SK-N-MC (cell line): ENCODE data around the gene TSGA10IP.

ENCODE experiments used
- DNase-seq: peaks from one replicate; pipeline ENCODE4 v3.0.0-alpha.2; 2011; ENCODE audit warnings: low read depth, low spot score
- H3K27ac ChIP-seq: fragments of 200-600 bp; sonication (generic); 2 replicates; pipeline ENCODE4 v1.5.1; 2016; ENCODE audit warnings: mixed run types
- H3K36me3 ChIP-seq: fragments of 200-600 bp; sonication (generic); 2 replicates; pipeline ENCODE4 v1.6.1; 2017; ENCODE audit warnings: antibody characterized with exemption, low read length, mixed read lengths; ENCODE audit not compliant: insufficient read depth
- H3K4me3 ChIP-seq: fragments of 200-600 bp; sonication (generic); 2 replicates; pipeline ENCODE4 v1.5.1; 2016
- H3K9ac ChIP-seq: fragments of 200-600 bp; sonication (generic); 2 replicates; pipeline ENCODE4 v1.8.0; 2017; ENCODE audit warnings: mixed run types, mixed read lengths; ENCODE audit not compliant: insufficient read length
- H3K9me3 ChIP-seq: fragments of 200-600 bp; sonication (generic); 2 replicates; pipeline ENCODE4 v1.6.1; 2017; ENCODE audit warnings: low read depth, mild to moderate bottlenecking, antibody characterized with exemption, low read length, moderate library complexity, mixed read lengths
- EZH2 ChIP-seq: fragments of 200-600 bp; sonication (generic); IDR thresholded peaks from one replicate; pipeline ENCODE4 v1.6.1; 2017; ENCODE audit warnings: antibody characterized with exemption
- FOXP2 ChIP-seq: optimal IDR thresholded peaks from 2 replicates; pipeline ENCODE3; 2011; ENCODE audit warnings: mild to moderate bottlenecking, moderate library complexity; ENCODE audit not compliant: insufficient read depth; ENCODE audit errors: extremely low read length, control extremely low read depth
- POLR2AphosphoS5 ChIP-seq: IDR thresholded peaks from 2 replicates; pipeline ENCODE4 v1.6.1; 2012; ENCODE audit warnings: mild to moderate bottlenecking, low read depth, low read length, borderline replicate concordance

Gene TSGA10IP

GRCh38 chr11:66008095-66008467 lies 62.8 kb downstream of the TSGA10IP start:
- no peak for DNase-seq
- Histone ChIP-seq H3K4me3 (no peak overlapping the region), H3K9ac (no peak overlapping the region), H3K27ac (no peak overlapping the region), H3K36me3 (peaks cover 17% of the 10 kb centered on the region), H3K9me3 (no peaks in the 10 kb centered on the region)
- no peak for TF ChIP-seq EZH2
- TF ChIP-seq FOXP2 = no peak
- no peak for TF ChIP-seq POLR2AphosphoS5

GRCh38 chr11:66008468-66009101 lies 63.3 kb downstream of the TSGA10IP start:
- Histone ChIP-seq H3K9me3 (no peaks in the 10 kb centered on the region), H3K9ac (no peak overlapping the region), H3K4me3 (no peak overlapping the region), H3K27ac (no peak overlapping the region), H3K36me3 (peaks cover 15% of the 10 kb centered on the region)
- no peak for DNase-seq
- TF ChIP-seq EZH2 = no peak
- TF ChIP-seq POLR2AphosphoS5 = no peak
- no peak for TF ChIP-seq FOXP2
